IMR-90 (cell line): ENCODE data around the gene ANKRD11. TPM values are rescaled to one million over a fixed set of nuclear protein-coding genes. Genes with fewer than 3 reads are reported as not detected.

Experiments used
- ATAC-seq: fragments of 200-7000 bp; cut with Tn5 transposase; 2 replicates; pipeline ENCODE4 v1.9.1; 2020; ENCODE audit warnings: low read depth, mild to moderate bottlenecking, moderate library complexity
- BruUV-seq: library from RNA; stranded (reverse); fragments of 400-500 nt; replicated peaks from 2 replicates; lab custom pipeline; 2021; lab: Mats Ljungman, UMichigan
- CTCF ChIA-PET: fragments of 300-600 bp; formaldehyde crosslinking; extraction: SDS; loops from one replicate; lab custom pipeline; 2021; ENCODE audit warnings: antibody characterized with exemption; lab: Yijun Ruan, JAX
- POLR2A ChIA-PET: fragments of 300-600 bp; sonication (Branson Sonifier 250); formaldehyde crosslinking; loops from one replicate; lab custom pipeline; 2022; ENCODE audit warnings: antibody characterized with exemption; ENCODE audit not compliant: unreplicated experiment; lab: Charles Lee
- DNase-seq: peaks from one replicate; pipeline ENCODE4 v3.0.0; 2013
- H2AFZ ChIP-seq: replicated peaks from 2 replicates; pipeline ENCODE3; 2013; ENCODE audit warnings: low read length, mild to moderate bottlenecking; ENCODE audit not compliant: poor library complexity
- H2AK5ac ChIP-seq: 2 replicates; pipeline ENCODE4 v1.6.1; 2013; ENCODE audit warnings: low read depth, low read length, inconsistent platforms
- H2AK9ac ChIP-seq: replicated peaks from 2 replicates; pipeline ENCODE3; 2013; ENCODE audit warnings: mild to moderate bottlenecking, low read depth, low read length, moderate library complexity; ENCODE audit not compliant: poor library complexity
- H2BK120ac ChIP-seq: 2 replicates; pipeline ENCODE4 v1.6.1; 2013; ENCODE audit warnings: low read depth, low read length, inconsistent platforms
- H2BK15ac ChIP-seq: 3 replicates; pipeline ENCODE4 v1.6.1; 2013; ENCODE audit warnings: low read depth, low read length, inconsistent platforms
- H2BK20ac ChIP-seq: 2 replicates; pipeline ENCODE4 v1.6.1; 2013; ENCODE audit warnings: low read depth, mild to moderate bottlenecking, inconsistent platforms, low read length, moderate library complexity
- H2BK5ac ChIP-seq: 2 replicates; pipeline ENCODE4 v1.6.1; 2013; ENCODE audit warnings: mild to moderate bottlenecking, low read depth, low read length, inconsistent platforms; ENCODE audit not compliant: poor library complexity, severe bottlenecking
- H3K14ac ChIP-seq: replicated peaks from 2 replicates; pipeline ENCODE4 v1.6.1; 2013; ENCODE audit warnings: low read depth, low read length, inconsistent platforms
- H3K18ac ChIP-seq: 2 replicates; pipeline ENCODE4 v1.6.1; 2013; ENCODE audit warnings: low read depth, low read length, control low read depth
- H3K23ac ChIP-seq: 2 replicates; pipeline ENCODE4 v1.6.1; 2013; ENCODE audit warnings: low read depth, low read length, inconsistent platforms
- H3K27ac ChIP-seq: 2 replicates; pipeline ENCODE4 v1.5.1; 2013; ENCODE audit warnings: mild to moderate bottlenecking, control low read depth, low read length; ENCODE audit not compliant: insufficient read depth
- H3K27me3 ChIP-seq: 2 replicates; pipeline ENCODE4 v1.6.1; 2013; ENCODE audit warnings: low read length; ENCODE audit not compliant: control insufficient read depth, insufficient read depth
- H3K36me3 ChIP-seq: 2 replicates; pipeline ENCODE4 v1.6.1; 2013; ENCODE audit warnings: low read length, mixed read lengths; ENCODE audit not compliant: control insufficient read depth, insufficient read depth
- H3K4ac ChIP-seq: 2 replicates; pipeline ENCODE4 v1.6.1; 2013; ENCODE audit warnings: low read depth, low read length, inconsistent platforms
- H3K4me1 ChIP-seq: 2 replicates; pipeline ENCODE4 v1.6.1; 2013; ENCODE audit warnings: low read length, mixed read lengths; ENCODE audit not compliant: control insufficient read depth, insufficient read depth
- H3K4me2 ChIP-seq: 2 replicates; pipeline ENCODE4 v1.6.1; 2013; ENCODE audit warnings: low read depth, mild to moderate bottlenecking, control low read depth, low read length, moderate library complexity
- H3K4me3 ChIP-seq: 2 replicates; pipeline ENCODE4 v1.5.1; 2013; ENCODE audit warnings: low read depth, mild to moderate bottlenecking, control low read depth, low read length, moderate library complexity; ENCODE audit not compliant: insufficient read depth
- H3K56ac ChIP-seq: 2 replicates; pipeline ENCODE4 v1.6.1; 2013; ENCODE audit warnings: low read length, inconsistent platforms; ENCODE audit not compliant: insufficient read depth; ENCODE audit errors: extremely low read depth
- H3K79me1 ChIP-seq, 2 experiments: 2 replicates each; pipeline ENCODE4 v1.6.1; 2013; ENCODE audit warnings: low read length in 2 of 2, inconsistent platforms in 1 of 2, low read depth in 1 of 2
- H3K9ac ChIP-seq: 2 replicates; pipeline ENCODE4 v1.6.1; 2013; ENCODE audit warnings: low read depth, low read length, control low read depth
- H3K9me1 ChIP-seq: 2 replicates; pipeline ENCODE4 v1.6.1; 2013; ENCODE audit warnings: low read length, inconsistent platforms; ENCODE audit not compliant: insufficient read depth
- H3K9me3 ChIP-seq: 2 replicates; pipeline ENCODE4 v1.6.1; 2013; ENCODE audit warnings: low read length; ENCODE audit not compliant: control insufficient read depth, insufficient read depth
- H4K20me1 ChIP-seq: 2 replicates; pipeline ENCODE4 v1.6.1; 2013; ENCODE audit warnings: low read length, inconsistent platforms; ENCODE audit not compliant: insufficient read depth
- H4K5ac ChIP-seq: 2 replicates; pipeline ENCODE4 v1.6.1; 2013; ENCODE audit warnings: mild to moderate bottlenecking, low read depth, low read length, control low read depth
- H4K8ac ChIP-seq, 2 experiments: 2 replicates each; pipeline ENCODE4 v1.6.1; 2013; ENCODE audit warnings: low read depth in 2 of 2, low read length in 2 of 2, control low read depth in 1 of 2, inconsistent platforms in 1 of 2
- H4K91ac ChIP-seq: 2 replicates; pipeline ENCODE4 v1.6.1; 2013; ENCODE audit warnings: low read depth, low read length, inconsistent platforms; ENCODE audit not compliant: insufficient read depth
- CEBPB ChIP-seq: IDR thresholded peaks from 2 replicates; pipeline ENCODE4 v1.6.1; 2012; ENCODE audit warnings: low read depth, low read length, improper control_type of control experiment
- CHD1 ChIP-seq: IDR thresholded peaks from 2 replicates; pipeline ENCODE4 v1.6.1; 2012; ENCODE audit warnings: low read depth, low read length, improper control_type of control experiment
- MAZ ChIP-seq: IDR thresholded peaks from 2 replicates; pipeline ENCODE4 v1.6.1; 2012; ENCODE audit warnings: low read depth, mild to moderate bottlenecking, low read length, improper control_type of control experiment, moderate library complexity, borderline replicate concordance
- MXI1 ChIP-seq: IDR thresholded peaks from 2 replicates; pipeline ENCODE4 v1.6.1; 2012; ENCODE audit warnings: low read depth, mild to moderate bottlenecking, low read length, moderate library complexity, borderline replicate concordance
- NFE2L2 ChIP-seq: fragments of 150-350 bp; IDR thresholded peaks from 2 replicates; pipeline ENCODE4 v1.6.1; 2016; ENCODE audit warnings: low read depth, mild to moderate bottlenecking, low read length
- RAD21 ChIP-seq: IDR thresholded peaks from 2 replicates; pipeline ENCODE4 v1.6.1; 2012; ENCODE audit warnings: low read length, improper control_type of control experiment
- RFX5 ChIP-seq: IDR thresholded peaks from 2 replicates; pipeline ENCODE4 v1.8.0; 2012; ENCODE audit warnings: low read depth, mild to moderate bottlenecking, low read length, moderate library complexity
- WGBS, 2 experiments: methylation state at CpG; one replicate each; pipeline versions ENCODE4 v1.1.5 to v1.1.7; 2013; ENCODE audit warnings: missing lambda C conversion rate in 2 of 2; ENCODE audit not compliant: insufficient read length in 1 of 2; ENCODE audit errors: extremely low coverage in 2 of 2; 5-methylcytosine and 5-hydroxymethylcytosine counted together
- dilution Hi-C: fragments of 300-500 bp; cut with HindIII; formaldehyde crosslinking; loops from one replicate; pipeline ENCODE4 v1.14.3; 2018; ENCODE audit warnings: low sequenced_read_pairs; ENCODE audit not compliant: unreplicated experiment
- in situ Hi-C: fragments of 300-500 bp; cut with MboI; formaldehyde crosslinking; loops from 3 replicates; pipeline ENCODE4 v1.14.3; 2019; ENCODE audit warnings: low sequenced_read_pairs, inconsistent platforms, mixed read lengths
- intact Hi-C: fragments of 100-400 bp; cut with micrococcal nuclease; formaldehyde crosslinking; loops from 2 replicates; pipeline ENCODE4 v1.10.0; 2022
- polyA plus RNA-seq, 3 experiments: library from polyadenylated mRNA; depleted of rRNA; stranded (reverse); fragments of >200 nt; gene quantifications; 2 replicates each; pipeline ENCODE4 v1.2.3, GENCODE V29; 2012; ENCODE audit warnings: low replicate concordance in 1 of 3
- total RNA-seq: library from RNA; depleted of rRNA; stranded (reverse); fragments of >200 nt; gene quantifications from 2 replicates; pipeline ENCODE4 v1.2.3, GENCODE V29; 2012
- TF ChIP-seq, protein P1 (sequence below): conservative IDR thresholded peaks from 2 replicates; pipeline ENCODE4 v1.5.1; 2012; ENCODE audit warnings: mild to moderate bottlenecking, low read depth, low read length, improper control_type of control experiment

ANKRD11 gene
- total and polyA plus RNA-seq, 2 of the 4 experiments (the other 2 are of a cell fraction) = 46.8 to 71.9 TPM

DNA sequence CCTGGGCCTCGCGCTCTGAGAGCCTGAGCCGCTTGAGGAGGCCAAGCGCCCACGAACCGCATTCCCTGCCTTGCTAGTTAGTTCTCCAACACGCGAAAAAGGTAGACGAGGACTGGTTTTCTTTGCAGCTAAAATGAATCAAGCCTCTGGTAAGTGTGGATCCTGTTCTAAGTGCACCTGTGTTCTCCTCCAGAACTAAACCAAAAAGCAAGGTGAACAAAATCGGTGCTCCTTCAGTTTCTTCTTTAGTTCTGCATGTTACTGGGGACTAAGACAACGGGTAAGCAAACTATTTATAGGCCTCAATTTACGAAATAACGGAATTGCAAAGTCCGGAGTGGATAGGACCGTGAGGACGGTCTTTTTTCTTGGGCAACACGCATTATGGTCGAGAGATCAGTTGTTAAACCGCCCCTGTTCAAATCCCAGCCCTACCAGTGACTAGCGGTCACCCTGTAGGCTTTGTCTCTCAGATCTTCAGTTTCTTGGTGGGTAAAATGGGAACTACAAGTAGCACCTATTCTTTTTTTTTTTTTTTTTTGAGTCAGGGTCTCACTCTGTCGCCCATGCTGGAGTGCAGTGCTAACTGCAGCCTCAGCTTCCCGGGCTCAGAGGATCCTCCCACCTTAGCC, 993 bp upstream of the ANKRD11 start:
- Histone ChIP-seq H3K9me1 (peaks cover 14% of the 10 kb centered on the region), H3K79me1 (peaks cover 26 to 54% of the 10 kb centered on the region in 2 experiments), H3K56ac (peak overlapping the region; percentile 75; the same call in 1 of the 2 replicates), H3K18ac (no peak overlapping the region), H3K9me3 (no peaks in the 10 kb centered on the region), H2BK20ac (no peak overlapping the region), H4K20me1 (peaks cover 41% of the 10 kb centered on the region), H2BK5ac (peak overlapping the region; percentile 66), H2BK120ac (no peak overlapping the region), H3K4me3 (peak overlapping the region; percentile 66), H3K4me1 (peaks cover 12% of the 10 kb centered on the region), H3K14ac (peak overlapping the region; percentile 11), H2AK9ac (peak overlapping the region; percentile 10), H3K27ac (peak overlapping the region; percentile 69), H4K91ac (peak overlapping the region; percentile 38), H3K23ac (peak overlapping the region; percentile 89), H2BK15ac (no peak overlapping the region), H3K4ac (peak overlapping the region; percentile 11; the same call in 1 of the 2 replicates), H3K4me2 (peak overlapping the region; percentile 87), H4K5ac (peak overlapping the region; percentile 41; the same call in 1 of the 2 replicates), H3K36me3 (peaks cover 3% of the 10 kb centered on the region; the same call in 1 of the 2 replicates), H3K9ac (peak overlapping the region; percentile 62), H4K8ac (peak overlapping the region; percentile 1 to 23; a peak in 2 of 4 replicates), H2AK5ac (0 out of 2 replicates have a peak overlapping the region, but pooled peaks have one; percentile 10), H3K27me3 (no peaks in the 10 kb centered on the region), H2AFZ (peak overlapping the region; percentile 98)
- DNase-seq (no peak), ATAC-seq (no peak)
- ChIA-PET CTCF (interaction anchor here (1.1 kb wide), 1 partner anchor 17 kb away, joined by 4 read pairs; the partner anchor contains the start of gene SPG7), POLR2A (no interaction called here)
- dilution Hi-C loops = no loop called here
- TSS peak; percentile 67 for BruUV-seq
- WGBS, 2 experiments = no CpG with 5 or more reads among the region's 22 CpGs
- in situ Hi-C loops = no loop called here
- TF ChIP-seq RAD21 (peak; percentile 23; the same call in 1 of the 2 replicates), RFX5 (no peak), CHD1 (no peak), MXI1 (no peak), CEBPB (0 out of 2 replicates have a peak, but pooled peaks have one; percentile 3), NFE2L2 (no peak), MAZ (no peak)
- TF ChIP-seq, protein P1, sequence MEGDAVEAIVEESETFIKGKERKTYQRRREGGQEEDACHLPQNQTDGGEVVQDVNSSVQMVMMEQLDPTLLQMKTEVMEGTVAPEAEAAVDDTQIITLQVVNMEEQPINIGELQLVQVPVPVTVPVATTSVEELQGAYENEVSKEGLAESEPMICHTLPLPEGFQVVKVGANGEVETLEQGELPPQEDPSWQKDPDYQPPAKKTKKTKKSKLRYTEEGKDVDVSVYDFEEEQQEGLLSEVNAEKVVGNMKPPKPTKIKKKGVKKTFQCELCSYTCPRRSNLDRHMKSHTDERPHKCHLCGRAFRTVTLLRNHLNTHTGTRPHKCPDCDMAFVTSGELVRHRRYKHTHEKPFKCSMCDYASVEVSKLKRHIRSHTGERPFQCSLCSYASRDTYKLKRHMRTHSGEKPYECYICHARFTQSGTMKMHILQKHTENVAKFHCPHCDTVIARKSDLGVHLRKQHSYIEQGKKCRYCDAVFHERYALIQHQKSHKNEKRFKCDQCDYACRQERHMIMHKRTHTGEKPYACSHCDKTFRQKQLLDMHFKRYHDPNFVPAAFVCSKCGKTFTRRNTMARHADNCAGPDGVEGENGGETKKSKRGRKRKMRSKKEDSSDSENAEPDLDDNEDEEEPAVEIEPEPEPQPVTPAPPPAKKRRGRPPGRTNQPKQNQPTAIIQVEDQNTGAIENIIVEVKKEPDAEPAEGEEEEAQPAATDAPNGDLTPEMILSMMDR = no peak; the same call in 1 of the 2 replicates
- intact Hi-C loops = loop anchor here (2.0 kb wide), 1 partner anchor 159 kb away; no protein-coding TSS in a partner anchor
